Measurements from ENCODE around the gene PMEPA1.

PMEPA1 gene

GRCh38 chr20:57692393-57692792 is 17.4 kb downstream of the PMEPA1 start:
- DNase-seq, result no peak

DNA sequence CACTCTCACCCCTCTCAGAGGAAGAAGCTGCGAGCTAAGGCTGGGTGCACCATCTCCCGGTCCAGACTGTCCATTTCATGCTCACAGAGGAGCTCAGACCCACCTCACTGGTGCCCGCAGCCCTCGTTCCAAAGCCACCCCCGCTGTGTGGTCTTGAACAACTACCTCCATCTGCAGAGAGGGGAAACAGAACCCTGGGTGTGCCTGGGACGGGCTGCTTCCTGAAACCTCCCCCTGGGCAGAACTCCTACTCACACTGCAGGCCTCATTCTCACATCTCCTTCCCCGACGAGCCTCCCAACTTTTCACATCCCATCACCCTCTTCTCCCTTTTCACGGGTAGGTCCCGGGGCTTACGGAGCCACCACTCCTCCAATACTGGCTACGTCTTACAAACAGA is 18.1 kb downstream of the PMEPA1 start:
- peak; percentile 24 for DNase-seq

GRCh38 chr20:57690525-57690924 is 19.3 kb downstream of the PMEPA1 start:
- DNase-seq, result no peak

DNA sequence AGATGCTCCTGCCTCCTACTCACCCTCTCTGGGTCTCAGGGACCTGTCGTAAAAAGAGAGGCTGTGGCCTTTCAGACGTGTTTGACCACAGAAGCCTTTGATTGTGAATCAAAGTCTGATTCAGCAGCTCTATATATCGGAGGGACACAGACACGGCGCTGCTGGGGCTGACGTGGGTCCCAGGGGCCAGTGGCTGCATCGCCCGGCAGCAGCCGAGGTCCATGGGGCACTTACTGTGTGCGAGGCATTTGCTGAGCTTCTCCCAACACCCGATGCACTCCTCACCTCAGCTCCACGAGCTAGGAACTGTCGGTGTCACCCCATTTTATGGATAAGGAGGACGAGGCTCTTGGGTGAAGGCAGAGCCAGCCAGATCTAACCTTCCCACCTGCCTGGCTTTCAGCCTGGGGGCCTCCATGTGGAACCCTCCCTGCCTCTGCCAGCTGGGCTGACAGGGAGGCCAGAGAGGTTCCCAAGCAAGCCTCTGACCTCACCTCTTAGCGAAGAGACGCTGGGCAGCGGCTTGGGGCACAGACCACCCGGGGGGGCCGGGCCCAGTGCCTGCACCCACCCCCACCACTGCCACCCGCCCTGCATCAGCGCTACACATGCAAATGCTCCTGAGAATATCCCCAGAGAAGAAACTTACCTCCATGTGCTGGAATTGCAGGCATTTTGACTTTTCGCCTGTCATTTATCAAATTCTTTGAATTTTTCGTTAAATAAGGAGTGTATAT is 19.9 kb downstream of the PMEPA1 start:
- DNase-seq, result no peak

GRCh38 chr20:57688864-57689263 is 21.0 kb downstream of the PMEPA1 start:
- no peak for DNase-seq

DNA sequence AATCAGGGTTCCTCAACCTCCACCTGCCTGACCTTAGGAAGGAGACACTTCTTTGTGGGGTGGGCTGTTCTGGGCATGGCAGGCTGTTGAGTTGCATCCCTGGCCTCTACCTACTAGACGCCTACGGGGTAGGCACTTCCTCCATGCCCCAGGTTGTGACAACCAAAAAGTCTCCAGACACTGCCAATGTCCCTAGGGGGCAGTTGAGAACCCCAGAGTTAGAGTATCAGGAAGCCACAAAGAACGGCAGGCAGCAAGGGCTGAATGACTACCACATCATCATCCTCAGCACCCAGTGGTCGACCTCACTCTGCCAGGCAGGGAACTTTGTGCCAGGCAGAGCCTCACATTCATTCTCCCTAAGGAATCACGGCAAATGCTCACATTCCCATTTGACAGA is 21.5 kb downstream of the PMEPA1 start:
- DNase-seq, result no peak

DNA sequence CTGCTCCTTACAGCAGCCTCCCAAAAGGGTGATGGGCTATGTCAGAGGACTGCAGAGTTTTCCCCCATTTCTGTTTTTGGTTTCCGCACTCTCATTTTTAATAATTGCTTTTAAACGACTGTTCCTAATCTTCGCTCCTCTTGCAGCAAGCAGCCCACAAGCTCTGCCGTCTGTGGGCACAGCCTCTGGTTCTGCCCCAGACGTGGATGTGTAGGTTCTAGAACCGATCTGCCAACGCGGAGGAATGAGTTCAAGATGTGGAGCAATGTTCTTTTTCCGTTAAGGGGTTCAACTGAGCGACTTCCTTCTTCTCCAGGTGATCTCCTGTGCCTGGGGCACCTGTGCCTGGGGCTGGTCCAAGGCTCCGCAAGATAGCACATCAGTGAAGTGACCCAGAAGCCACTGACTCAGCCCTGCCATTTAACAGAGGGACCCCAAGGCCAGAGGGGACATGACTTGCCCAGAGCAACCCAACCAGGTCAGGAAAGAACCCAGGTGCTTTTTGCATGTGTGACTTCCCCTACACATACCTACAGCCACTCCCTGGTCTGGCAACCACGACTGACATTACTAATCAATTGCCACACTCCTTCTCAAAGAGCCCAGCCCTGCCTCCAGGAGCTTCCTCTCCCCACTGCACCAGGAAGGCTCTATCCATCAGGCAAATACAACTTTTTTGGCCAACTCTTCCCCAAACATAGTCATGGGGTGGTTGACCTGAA is 22.7 kb downstream of the PMEPA1 start:
- no peak for DNase-seq

- no peak for DNase-seq
Measured at GRCh38 chr20:57685146-57685758, 24.6 kb downstream of the PMEPA1 start.

DNA sequence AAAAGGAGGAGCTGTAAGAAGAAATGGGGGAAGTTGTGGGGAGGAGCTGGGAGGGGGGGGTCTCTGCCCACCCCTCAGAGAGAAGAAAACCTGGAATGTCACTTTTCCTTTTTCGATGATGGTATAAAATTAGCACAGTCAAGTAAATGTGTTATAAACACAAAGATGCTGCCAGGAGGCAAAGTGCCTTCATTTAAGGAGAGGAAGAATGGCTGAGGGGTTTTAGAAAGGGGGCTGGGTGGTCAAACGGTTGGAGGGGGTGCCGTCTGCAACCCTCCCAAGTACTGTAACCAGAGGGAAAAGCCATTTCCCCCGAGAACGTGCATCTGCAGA is 25.0 kb downstream of the PMEPA1 start:
- DNase-seq, result no peak

DNA sequence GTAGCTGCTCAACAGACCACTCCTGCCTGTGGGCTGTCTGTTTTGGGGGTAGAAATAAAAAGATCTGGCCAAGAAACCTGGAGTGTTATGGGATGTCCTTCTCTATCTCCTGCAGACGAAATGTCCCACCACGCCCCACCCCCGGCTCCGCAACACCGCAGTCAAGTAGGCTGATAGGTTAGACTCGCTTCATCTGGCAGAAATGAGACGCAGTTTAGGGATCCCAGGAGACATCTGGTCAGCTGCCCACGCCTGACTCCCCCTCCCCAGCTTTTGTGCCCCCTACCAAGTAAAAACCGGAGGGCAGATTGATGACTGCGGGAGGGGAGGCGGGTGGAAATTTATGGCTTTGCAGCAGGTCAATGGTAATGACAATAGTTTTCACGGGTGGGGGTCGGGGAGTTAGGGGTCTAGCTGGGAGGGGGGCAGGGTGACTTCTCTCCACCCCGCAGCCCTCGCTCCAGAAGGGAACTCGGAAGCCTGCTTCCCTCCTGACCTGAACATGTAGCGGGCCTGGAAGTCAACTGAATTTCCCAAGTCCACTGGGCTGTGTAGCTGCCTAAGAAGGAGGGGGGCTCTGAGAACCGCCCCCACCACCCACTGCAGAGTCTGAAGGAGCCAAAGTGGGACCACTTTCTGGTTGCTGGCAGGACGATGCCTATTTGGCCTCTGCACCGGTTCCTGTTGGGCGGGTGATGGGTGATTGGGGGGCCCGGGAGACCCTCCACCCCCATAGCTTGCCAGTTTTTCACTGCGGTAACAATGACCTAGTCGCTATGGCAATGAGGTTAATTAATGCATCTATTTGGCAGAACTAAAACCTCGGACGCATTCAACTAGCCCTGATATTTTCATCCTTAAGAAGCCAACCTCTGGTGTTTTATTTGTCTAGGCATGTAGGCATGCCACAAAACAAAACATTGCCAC is 25.7 kb downstream of the PMEPA1 start:
- DNase-seq, result no peak

- DNase-seq, result no peak
Measured at GRCh38 chr20:57683287-57683686, 26.5 kb downstream of the PMEPA1 start.

DNA sequence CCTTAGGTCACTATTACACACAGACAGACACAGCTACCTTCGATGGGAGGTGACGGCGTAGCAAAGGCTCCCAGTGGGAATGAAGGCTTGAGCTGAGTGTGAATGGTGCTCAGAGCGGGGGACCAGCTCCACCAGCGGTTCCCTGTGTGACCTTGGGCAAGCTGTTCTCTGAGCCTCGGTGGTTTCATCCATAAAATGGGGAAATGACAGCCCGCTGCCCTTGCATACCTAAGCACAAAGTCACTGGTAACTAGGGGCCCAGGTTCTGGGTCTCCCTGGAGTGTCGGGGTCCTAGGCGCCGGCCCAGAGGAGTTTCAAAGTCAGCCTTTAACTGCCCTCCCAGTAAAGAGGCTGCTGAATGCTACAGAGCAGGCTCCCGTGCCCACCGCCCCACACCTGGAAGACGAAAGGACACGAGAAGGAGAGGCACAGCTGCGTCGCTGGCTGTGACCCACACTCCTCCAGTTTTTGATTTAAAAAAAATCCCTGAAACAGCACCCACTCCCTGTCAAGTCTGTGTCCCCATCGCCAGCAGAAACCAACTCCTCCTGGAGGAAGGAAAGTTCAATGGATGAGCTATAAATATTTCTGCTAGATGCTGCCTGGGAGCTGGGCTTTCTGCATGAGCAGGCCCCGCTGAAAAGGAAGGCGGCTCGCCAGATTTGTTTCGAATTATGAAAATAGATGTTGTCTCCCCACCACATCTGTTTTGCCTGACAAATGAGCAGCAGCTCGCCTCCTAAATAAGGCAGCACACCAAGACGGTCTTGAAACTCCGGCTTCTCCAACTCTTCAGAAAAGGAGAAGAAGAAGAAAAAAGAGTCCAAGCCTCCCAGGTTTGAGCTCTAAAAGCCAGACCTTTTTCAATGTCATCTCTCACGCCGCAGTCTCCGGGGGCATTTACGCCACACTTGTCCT is 27.4 kb downstream of the PMEPA1 start:
- no peak for DNase-seq

GRCh38 chr20:57680934-57681914 is 28.6 kb downstream of the PMEPA1 start:
- DNase-seq, result peak; percentile 22

GRCh38 chr20:57680131-57680716 is 29.6 kb downstream of the PMEPA1 start:
- peak; percentile 44 for DNase-seq

DNA sequence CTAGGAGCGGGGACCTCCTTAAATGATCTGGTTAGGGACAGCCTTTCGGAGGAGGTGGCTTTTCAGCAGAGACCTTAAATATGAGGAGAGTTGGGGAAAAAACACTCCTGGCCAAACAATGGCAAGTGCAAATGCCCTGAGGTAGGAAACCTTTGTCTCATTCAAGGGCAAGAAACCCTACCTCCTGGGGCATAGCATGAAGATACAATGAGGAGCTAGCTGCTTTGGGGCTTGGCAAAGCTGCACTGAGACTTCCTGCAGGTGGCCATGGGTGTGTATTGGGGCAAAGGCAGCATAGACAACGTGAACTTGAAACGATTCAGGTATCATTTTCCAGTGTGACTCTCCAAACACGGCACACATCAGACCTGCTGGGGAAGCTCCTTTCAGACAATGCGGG is 30.7 kb downstream of the PMEPA1 start:
- no peak for DNase-seq

GRCh38 chr20:57678340-57678739 is 31.5 kb downstream of the PMEPA1 start:
- DNase-seq, result peak; percentile 8

DNA sequence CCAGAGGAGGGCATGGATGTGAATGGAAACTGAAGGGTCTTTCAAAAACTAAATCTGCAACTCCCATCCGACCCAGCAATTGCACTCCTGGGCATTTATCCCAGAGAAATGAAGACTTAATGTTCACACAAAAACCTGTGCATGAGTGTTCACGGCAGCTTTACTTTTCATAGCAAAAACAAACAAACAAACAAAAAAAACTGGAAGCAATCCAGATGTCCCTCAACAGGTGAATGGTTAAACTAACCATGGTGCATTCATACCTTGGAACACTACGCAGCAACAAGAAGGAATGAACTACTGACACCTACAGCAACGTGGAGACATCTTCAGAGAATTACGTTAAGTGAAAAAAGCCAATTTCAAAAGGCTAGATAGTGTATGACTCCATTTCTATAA is 32.2 kb downstream of the PMEPA1 start:
- DNase-seq, result no peak

GRCh38 chr20:57676589-57677583 is 32.9 kb downstream of the PMEPA1 start:
- no peak for DNase-seq

GRCh38 chr20:57675773-57676172 is 34.0 kb downstream of the PMEPA1 start:
- no peak for DNase-seq
